Stomach (tissue), 9 donors: ENCODE results near the gene CR1L. TPM values are rescaled to one million over a fixed set of nuclear protein-coding genes. Genes with fewer than 3 reads are reported as not detected.

Experiments
- DNase-seq, 2 donors: peaks; one replicate each; pipeline versions ENCODE4 v3.0.0 to v3.0.0-alpha.2; 2013 to 2019
- H3K27ac ChIP-seq, 5 donors: fragments of 200-600 bp in 4 of 5; sonication (generic) in 4 of 5; one replicate each; pipeline ENCODE4 v1.5.1; 2013 to 2019; ENCODE audit warnings: mild to moderate bottlenecking in 1 of 5, moderate library complexity in 1 of 5
- H3K27me3 ChIP-seq, 3 donors: fragments of 200-600 bp; sonication (generic); one replicate each; pipeline ENCODE4 v1.5.1; 2017 to 2019; ENCODE audit warnings: mixed run types in 1 of 3
- H3K36me3 ChIP-seq, 4 donors: fragments of 200-600 bp; sonication (generic); 1 replicate in 3 of 4; 2 replicates in 1 of 4; pipeline ENCODE4 v1.5.1; 2016 to 2019
- H3K4me1 ChIP-seq, 4 donors: fragments of 200-600 bp; sonication (generic); one replicate each; pipeline ENCODE4 v1.5.1; 2016 to 2019
- H3K4me3 ChIP-seq, 4 donors: fragments of 200-600 bp; sonication (generic) in 3 of 4; one replicate each; pipeline ENCODE4 v1.5.1; 2016 to 2019; ENCODE audit warnings: mild to moderate bottlenecking in 1 of 4
- H3K9me3 ChIP-seq, 4 donors: fragments of 200-600 bp; sonication (generic); one replicate each; pipeline ENCODE4 v1.5.1; 2016 to 2019
- EP300 ChIP-seq: sonication (generic); formaldehyde crosslinking; IDR thresholded peaks from one replicate; pipeline ENCODE4 v1.6.1; 2017; ENCODE audit warnings: antibody characterized with exemption
- POLR2A ChIP-seq, 4 donors: fragments of 450-650 bp; IDR thresholded peaks; one replicate each; pipeline ENCODE4 v1.6.1; 2016; ENCODE audit warnings: antibody characterized with exemption in 4 of 4, control low read depth in 2 of 4, mild to moderate bottlenecking in 1 of 4, moderate library complexity in 1 of 4
- POLR2AphosphoS5 ChIP-seq, 3 donors: sonication (generic); formaldehyde crosslinking; IDR thresholded peaks; one replicate each; pipeline ENCODE4 v1.6.1; 2016; ENCODE audit warnings: antibody characterized with exemption in 3 of 3
- WGBS, 5 donors: extraction: QIAGEN DNeasy Blood & Tissue Kit in 3 of 5; methylation state at CpG; one replicate each; pipeline versions ENCODE4 v1.1.5 to v1.1.7; 2013 to 2018; 5-methylcytosine and 5-hydroxymethylcytosine counted together
- intact Hi-C: fragments of 100-400 bp; cut with DNase I; formaldehyde crosslinking; loops from one replicate; pipeline ENCODE4 v1.15.1; 2023; ENCODE audit warnings: low total_unique reads
- polyA plus RNA-seq, 3 donors: library from polyadenylated mRNA; stranded (reverse); fragments of 200-250 nt; gene quantifications; one replicate each; pipeline ENCODE4 v1.2.3, GENCODE V29; 2013
- total RNA-seq, 5 donors: library from RNA; depleted of rRNA; stranded (reverse); fragments of >200 nt; gene quantifications; one replicate each; pipeline versions ENCODE4 v1.1.0 to v1.2.3, GENCODE V29; 2014 to 2016
- TF ChIP-seq, protein P1 (sequence below), 7 experiments: fragments of 450-650 bp in 4 of 7; fragments of 200-600 bp in 3 of 7; sonication (generic) in 3 of 7; IDR thresholded peaks; one replicate each; pipeline ENCODE4 v1.5.1; 2016 to 2019; ENCODE audit warnings: antibody characterized with exemption in 7 of 7, control low read depth in 2 of 7, mild to moderate bottlenecking in 1 of 7
- donor health status: healthy with polysubstance abuse.
- donor health status: Bipolar disorder and iron deficiency.
- donor health status: healthy.

CR1L gene
- total and polyA plus RNA-seq, 8 donors, result 1.7 TPM; not detected in 7

DNA sequence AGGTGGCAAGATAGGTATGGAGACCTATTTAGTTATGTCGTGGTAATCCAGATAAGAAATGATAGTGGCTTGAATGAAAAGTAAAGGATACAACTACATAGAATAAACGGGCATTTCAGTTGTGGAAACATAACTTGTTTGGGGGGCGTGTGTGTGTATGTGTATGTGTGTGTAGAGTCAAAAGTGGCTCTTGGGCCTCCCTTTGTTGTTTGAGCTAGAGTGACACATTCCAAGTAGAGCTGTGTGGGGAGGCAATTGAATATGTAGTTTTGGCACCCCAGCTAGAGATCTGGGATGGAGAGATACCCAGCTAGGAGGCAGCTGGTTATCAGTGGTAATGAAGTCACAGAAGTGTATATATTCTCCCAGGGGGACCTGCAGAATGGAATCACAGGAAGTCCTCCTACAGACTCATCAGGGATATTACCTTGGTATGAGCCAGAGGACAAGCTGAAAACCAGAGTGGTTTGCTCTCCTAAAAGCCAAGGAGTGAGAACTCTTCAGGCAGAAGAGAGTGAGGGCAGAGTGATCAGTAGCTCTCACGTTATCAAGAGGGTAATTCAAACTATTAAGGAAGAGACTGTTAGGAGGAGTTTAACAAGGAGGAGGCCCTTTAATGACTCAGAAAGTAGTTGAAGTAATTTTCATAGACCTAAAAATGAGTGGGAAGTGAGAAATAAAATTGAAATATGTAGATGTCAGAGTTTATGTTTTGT is 5.1 kb downstream of the CR1L start:
- Histone ChIP-seq H3K27me3 (peaks cover 0 to 7% (median 0%) of the 10 kb centered on the region in 3 donors), H3K4me1 (peaks cover 4 to 11% (median 6%) of the 10 kb centered on the region in 4 donors), H3K9me3 (no peaks in the 10 kb centered on the region), H3K27ac (no peak overlapping the region), H3K4me3 (no peak overlapping the region), H3K36me3 (no peaks in the 10 kb centered on the region)
- intact Hi-C loops, result no loop called here
- DNase-seq, result no peak
- no peak for TF ChIP-seq EP300
- TF ChIP-seq, protein P1, sequence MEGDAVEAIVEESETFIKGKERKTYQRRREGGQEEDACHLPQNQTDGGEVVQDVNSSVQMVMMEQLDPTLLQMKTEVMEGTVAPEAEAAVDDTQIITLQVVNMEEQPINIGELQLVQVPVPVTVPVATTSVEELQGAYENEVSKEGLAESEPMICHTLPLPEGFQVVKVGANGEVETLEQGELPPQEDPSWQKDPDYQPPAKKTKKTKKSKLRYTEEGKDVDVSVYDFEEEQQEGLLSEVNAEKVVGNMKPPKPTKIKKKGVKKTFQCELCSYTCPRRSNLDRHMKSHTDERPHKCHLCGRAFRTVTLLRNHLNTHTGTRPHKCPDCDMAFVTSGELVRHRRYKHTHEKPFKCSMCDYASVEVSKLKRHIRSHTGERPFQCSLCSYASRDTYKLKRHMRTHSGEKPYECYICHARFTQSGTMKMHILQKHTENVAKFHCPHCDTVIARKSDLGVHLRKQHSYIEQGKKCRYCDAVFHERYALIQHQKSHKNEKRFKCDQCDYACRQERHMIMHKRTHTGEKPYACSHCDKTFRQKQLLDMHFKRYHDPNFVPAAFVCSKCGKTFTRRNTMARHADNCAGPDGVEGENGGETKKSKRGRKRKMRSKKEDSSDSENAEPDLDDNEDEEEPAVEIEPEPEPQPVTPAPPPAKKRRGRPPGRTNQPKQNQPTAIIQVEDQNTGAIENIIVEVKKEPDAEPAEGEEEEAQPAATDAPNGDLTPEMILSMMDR (IDR thresholded peaks at IDR 0.05), result no peak
- no peak for TF ChIP-seq POLR2AphosphoS5 (IDR thresholded peaks at IDR 0.05)
- TF ChIP-seq POLR2A (IDR thresholded peaks at IDR 0.05), result no peak
- WGBS, 5 donors, result 61 to 80% (median 71%) methylated on average over 4 of the region's 4 CpGs

DNA sequence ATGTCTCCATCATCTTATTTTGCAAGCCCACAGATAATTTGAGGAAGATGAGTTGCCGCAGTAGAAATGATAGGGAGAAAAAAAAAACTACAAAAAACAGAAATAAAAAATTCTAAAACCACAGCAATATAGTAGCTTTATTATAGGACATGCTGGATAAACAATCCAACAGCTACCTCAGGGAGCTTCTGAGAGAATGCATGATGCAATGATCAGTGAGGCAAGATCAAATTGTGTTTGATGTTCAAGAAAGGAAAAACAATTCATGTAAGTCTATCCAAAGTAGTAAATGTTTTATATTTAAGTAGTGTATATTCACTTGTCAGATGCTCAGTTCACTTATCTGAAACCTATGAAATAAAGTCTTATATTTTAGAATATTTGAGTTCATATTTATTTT is 6.7 kb downstream of the CR1L start:
- WGBS, 5 donors, result 89 to 100% (median 94%) methylated on average over 1 of the region's 1 CpG
- H3K36me3 ChIP-seq, result no peaks in the 10 kb centered on the region
- no peak overlapping the region for H3K27ac ChIP-seq
- H3K4me3 ChIP-seq, result no peak overlapping the region
- DNase-seq, result no peak
- intact Hi-C loops, result no loop called here
- TF ChIP-seq EP300 (no peak), POLR2AphosphoS5 (IDR thresholded peaks at IDR 0.05) (no peak), POLR2A (IDR thresholded peaks at IDR 0.05) (no peak)
- TF ChIP-seq, protein P1 (IDR thresholded peaks at IDR 0.05), result no peak
- peaks cover 0 to 5% (median 0%) of the 10 kb centered on the region in 4 donors for H3K4me1 ChIP-seq
- H3K9me3 ChIP-seq, result no peaks in the 10 kb centered on the region
- no peaks in the 10 kb centered on the region for H3K27me3 ChIP-seq

DNA sequence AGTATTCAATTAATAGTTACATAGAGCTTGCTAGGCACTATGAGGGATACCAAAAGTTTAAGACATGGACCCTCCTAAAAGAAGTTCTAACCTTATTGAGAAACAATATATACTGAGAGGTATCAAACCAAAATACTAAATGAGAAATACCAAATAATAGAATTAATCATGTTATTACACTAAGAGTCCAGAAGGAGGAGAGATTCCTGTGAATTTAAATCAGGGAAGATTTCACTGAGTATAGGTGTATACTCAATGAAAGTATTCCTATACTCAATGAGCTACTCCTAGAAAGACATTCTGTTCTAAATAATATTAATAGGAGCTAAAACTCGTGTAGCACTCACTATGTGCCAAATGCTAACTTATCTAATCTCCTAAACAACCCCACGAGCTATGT is 9.4 kb downstream of the CR1L start:
- intact Hi-C loops, result no loop called here
- Histone ChIP-seq H3K27me3 (peaks cover 0 to 11% (median 0%) of the 10 kb centered on the region in 3 donors), H3K4me3 (no peak overlapping the region), H3K4me1 (no peaks in the 10 kb centered on the region), H3K36me3 (no peaks in the 10 kb centered on the region), H3K9me3 (no peaks in the 10 kb centered on the region), H3K27ac (no peak overlapping the region)
- TF ChIP-seq POLR2A (IDR thresholded peaks at IDR 0.05), result no peak
- TF ChIP-seq, protein P1 (IDR thresholded peaks at IDR 0.05), result peak in 1 of 7 experiments; percentile 7
- TF ChIP-seq EP300, result no peak
- no peak for TF ChIP-seq POLR2AphosphoS5 (IDR thresholded peaks at IDR 0.05)
- no peak for DNase-seq
- 15 to 50% (median 34%) methylated on average over 2 of the region's 2 CpGs for WGBS, 5 donors

DNA sequence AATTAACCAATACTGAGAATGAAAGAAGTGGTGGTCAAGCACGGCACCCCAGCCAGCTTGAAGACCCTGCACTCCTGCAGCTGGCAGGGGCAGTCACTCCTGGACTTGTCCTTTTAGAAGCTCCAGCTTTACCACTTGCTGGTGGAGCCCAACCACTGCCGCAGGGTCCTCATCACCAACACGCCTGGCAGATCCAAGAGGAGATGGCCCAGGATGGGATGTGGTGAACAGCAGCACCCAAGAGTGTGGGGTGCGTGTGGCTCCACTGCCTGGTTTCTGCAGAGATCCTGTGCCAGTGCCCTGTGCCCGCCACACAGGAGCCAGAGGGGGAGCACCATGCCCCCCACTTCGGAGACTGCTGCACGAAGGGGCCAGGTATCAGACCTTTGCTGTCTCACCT is 13.5 kb downstream of the CR1L start:
- TF ChIP-seq POLR2AphosphoS5 (IDR thresholded peaks at IDR 0.05), result no peak
- no peak for TF ChIP-seq EP300
- TF ChIP-seq, protein P1 (IDR thresholded peaks at IDR 0.05), result no peak
- no peak for TF ChIP-seq POLR2A (IDR thresholded peaks at IDR 0.05)
- Histone ChIP-seq H3K9me3 (peaks cover 0 to 7% (median 5%) of the 10 kb centered on the region in 4 donors), H3K27me3 (peaks cover 0 to 16% (median 0%) of the 10 kb centered on the region in 3 donors), H3K27ac (no peak overlapping the region), H3K36me3 (no peaks in the 10 kb centered on the region), H3K4me3 (no peak overlapping the region), H3K4me1 (no peaks in the 10 kb centered on the region)
- DNase-seq, result no peak
- whole genome bisulfite sequencing, 5 donors, result 77 to 82% (median 79%) methylated on average over 7 of the region's 7 CpGs
- intact Hi-C loops, result no loop called here
